Transverse colon (tissue), 4 donors: ENCODE data around the gene FANCI.

Experiments
- CTCF ChIP-seq, 5 experiments: fragments of 200-600 bp in 3 of 5; fragments of 450-650 bp in 2 of 5; sonication (generic) in 3 of 5; IDR thresholded peaks; 1 replicate in 2 of 5; 2 replicates in 3 of 5; pipeline ENCODE4 v1.5.1; 2016 to 2017; ENCODE audit warnings: antibody characterized with exemption in 5 of 5, inconsistent platforms in 3 of 5, mild to moderate bottlenecking in 2 of 5, moderate library complexity in 1 of 5
- POLR2AphosphoS5 ChIP-seq, 3 donors: sonication (generic); formaldehyde crosslinking; IDR thresholded peaks; one replicate each; pipeline ENCODE4 v1.6.1; 2016; ENCODE audit warnings: antibody characterized with exemption in 3 of 3

GRCh38 chr15:89323825-89324224 is 80.0 kb downstream of the FANCI start:
- TF ChIP-seq CTCF (IDR thresholded peaks at IDR 0.05) (no peak), POLR2AphosphoS5 (IDR thresholded peaks at IDR 0.05) (no peak)
